ENCODE data around the gene SLC35F5.

- TF ChIP-seq, protein P1, sequence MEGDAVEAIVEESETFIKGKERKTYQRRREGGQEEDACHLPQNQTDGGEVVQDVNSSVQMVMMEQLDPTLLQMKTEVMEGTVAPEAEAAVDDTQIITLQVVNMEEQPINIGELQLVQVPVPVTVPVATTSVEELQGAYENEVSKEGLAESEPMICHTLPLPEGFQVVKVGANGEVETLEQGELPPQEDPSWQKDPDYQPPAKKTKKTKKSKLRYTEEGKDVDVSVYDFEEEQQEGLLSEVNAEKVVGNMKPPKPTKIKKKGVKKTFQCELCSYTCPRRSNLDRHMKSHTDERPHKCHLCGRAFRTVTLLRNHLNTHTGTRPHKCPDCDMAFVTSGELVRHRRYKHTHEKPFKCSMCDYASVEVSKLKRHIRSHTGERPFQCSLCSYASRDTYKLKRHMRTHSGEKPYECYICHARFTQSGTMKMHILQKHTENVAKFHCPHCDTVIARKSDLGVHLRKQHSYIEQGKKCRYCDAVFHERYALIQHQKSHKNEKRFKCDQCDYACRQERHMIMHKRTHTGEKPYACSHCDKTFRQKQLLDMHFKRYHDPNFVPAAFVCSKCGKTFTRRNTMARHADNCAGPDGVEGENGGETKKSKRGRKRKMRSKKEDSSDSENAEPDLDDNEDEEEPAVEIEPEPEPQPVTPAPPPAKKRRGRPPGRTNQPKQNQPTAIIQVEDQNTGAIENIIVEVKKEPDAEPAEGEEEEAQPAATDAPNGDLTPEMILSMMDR (CRISPR knock-in tag; IDR thresholded peaks at IDR 0.05), result no peak
- TF ChIP-seq ZNF780A (CRISPR knock-in tag; IDR thresholded peaks at IDR 0.05) (no peak), SALL2 (CRISPR knock-in tag; IDR thresholded peaks at IDR 0.05) (no peak), ZNF318 (CRISPR knock-in tag; IDR thresholded peaks at IDR 0.05) (no peak), ZNF773 (CRISPR knock-in tag; IDR thresholded peaks at IDR 0.05; ENCODE audit: borderline replicate concordance) (no peak), RAD21 (CRISPR knock-in tag; IDR thresholded peaks at IDR 0.05) (no peak), ZNF670 (CRISPR knock-in tag; IDR thresholded peaks at IDR 0.05; ENCODE audit: borderline replicate concordance) (no peak), TARDBP (CRISPR knock-in tag; IDR thresholded peaks at IDR 0.05) (no peak), NR2C2 (CRISPR knock-in tag; IDR thresholded peaks at IDR 0.05; ENCODE audit: borderline replicate concordance) (no peak), NFIC (IDR thresholded peaks at IDR 0.05; ENCODE audit: low read length) (no peak), ATF4 (CRISPR knock-in tag; IDR thresholded peaks at IDR 0.05) (no peak), ZNF512 (CRISPR knock-in tag; IDR thresholded peaks at IDR 0.05) (no peak)
These were observed 79.7 kb downstream of the SLC35F5 start for GRCh38 chr2:113676623-113677266.
